GM03348 (cell line): Measurements from ENCODE around the gene ACTL10.

Experiments
- DNase-seq: peaks from one replicate; pipeline ENCODE4 v3.0.0; 2012; ENCODE audit warnings: low spot score

Gene ACTL10

GRCh38 chr20:33649201-33649681, 17.5 kb upstream of the ACTL10 start:
- DNase-seq: peak; percentile 54

DNA sequence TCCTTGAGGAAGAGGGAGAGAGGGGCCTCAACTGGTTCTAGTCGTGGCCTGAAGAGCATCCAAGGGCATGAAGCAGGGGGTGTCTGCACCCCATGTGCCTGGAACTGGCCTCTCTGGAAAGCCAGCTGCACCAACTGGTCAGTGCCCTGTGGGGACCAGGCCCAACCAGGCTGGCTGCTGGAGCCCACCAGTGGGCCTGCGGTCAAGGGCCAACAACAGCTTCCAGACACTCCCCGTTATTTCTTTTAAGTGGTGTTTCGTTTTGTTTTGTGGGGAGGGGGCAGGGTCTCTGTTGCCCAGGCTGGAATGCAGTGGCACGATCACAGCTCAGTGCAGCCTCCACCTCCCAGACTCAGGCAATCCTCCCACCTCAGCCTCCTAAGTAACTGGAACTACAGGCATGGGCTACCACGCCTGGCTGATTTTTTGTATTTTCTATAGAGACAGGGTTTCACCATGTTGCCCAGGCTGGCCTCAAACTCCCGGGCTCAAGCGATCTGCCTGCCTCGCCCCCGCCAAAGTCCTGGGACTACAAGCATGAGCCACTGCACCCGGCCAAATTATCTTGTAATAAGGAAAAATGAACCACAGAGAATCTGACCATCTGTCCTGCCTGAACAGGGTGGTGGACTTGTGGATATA, 16.5 kb upstream of the ACTL10 start:
- no peak for DNase-seq

DNA sequence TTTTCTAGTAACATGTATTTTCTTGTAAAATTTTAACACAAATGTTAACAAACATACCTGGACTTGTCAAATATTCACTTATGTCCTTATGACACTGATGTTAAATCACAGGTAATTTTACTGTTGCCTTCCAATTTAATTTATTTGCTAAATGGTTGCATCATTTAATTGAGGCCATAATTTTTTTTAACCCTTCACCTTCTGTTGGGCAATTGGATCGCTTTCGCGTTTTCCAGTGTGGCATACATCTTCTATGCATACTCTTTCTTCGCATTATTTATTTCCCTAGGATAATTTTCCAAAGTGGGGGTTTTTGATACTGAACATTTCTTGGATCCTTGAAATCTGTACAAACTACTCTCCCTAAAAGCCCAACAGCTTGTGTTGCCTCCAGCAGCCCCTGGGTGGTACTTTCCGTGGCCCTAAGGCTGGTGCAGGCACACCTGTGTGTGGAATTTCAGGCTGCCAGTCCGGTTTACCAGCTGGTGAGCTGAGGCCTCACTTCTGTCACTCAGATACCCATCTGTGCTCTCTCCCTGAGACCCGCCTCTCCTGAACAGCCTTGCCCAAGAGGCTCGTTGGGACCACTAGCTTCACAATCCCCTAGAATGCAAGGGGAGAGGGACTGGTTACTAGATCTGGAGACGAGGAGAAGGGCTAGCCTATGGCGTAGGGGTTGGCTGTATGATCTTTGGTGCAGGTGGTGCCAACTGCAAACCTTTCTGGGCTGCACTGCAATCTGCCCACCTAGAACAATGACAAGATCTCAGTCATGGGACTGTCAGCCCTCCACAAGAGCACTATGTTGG, 15.8 kb upstream of the ACTL10 start:
- DNase-seq: no peak

DNA sequence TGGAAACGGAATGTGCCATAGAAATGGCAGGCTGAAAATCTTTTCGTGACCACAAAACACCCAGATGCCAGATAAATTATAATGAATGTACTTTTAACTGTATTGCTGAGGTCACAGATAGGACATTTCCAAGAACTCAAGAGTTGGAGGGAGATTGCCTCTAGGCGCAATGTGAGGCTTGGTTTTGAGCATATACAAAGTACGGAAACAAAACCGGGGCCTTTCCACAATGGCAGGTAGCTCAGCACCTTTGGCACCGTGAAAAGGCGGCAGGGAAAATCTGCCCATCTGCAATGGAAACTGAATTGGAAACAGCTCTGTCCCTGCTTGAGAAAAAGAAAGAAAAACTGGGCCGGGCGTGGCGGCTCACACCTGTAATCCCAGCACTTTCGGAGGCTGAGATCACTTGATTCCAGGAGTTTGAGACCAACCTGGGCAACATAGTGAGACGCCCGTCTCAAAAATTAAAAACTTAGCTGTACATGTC, 15.1 kb upstream of the ACTL10 start:
- no peak for DNase-seq

- DNase-seq: peak; percentile 87
Observed at GRCh38 chr20:33653218-33653899, 13.4 kb upstream of the ACTL10 start.

DNA sequence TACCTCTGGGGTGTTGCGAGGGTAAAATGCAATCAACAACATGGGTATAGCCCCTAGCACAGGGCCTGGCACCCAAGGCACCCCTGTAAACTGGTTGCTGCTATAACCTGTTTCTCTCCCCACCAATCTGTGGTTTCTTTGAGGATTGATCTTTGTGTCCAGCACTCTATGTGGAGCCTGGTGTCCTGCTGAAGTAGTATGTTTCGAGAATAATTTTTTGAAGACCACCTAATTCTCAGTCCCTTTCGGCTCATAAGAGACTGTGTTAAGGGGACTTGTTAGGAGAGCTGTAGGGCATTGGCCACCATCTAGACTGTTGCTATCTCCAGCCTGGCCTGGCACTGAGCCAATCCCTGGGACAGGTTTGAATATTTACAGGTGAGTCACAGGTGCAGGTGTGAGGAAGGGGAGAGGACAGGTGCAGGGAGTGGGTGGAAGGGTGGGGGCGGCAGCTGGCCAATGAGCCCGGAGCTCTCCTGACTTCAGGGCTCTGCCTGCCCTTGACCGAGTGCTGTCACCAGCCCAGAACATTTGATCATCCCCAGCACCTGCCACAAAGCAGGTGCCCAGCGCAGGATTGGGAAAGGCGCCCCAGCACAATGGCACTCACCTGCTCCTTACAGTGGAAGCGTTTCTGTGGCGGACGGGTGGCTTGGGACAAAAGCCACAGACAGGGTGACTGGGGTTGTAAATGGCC, 12.7 kb upstream of the ACTL10 start:
- DNase-seq: no peak

DNA sequence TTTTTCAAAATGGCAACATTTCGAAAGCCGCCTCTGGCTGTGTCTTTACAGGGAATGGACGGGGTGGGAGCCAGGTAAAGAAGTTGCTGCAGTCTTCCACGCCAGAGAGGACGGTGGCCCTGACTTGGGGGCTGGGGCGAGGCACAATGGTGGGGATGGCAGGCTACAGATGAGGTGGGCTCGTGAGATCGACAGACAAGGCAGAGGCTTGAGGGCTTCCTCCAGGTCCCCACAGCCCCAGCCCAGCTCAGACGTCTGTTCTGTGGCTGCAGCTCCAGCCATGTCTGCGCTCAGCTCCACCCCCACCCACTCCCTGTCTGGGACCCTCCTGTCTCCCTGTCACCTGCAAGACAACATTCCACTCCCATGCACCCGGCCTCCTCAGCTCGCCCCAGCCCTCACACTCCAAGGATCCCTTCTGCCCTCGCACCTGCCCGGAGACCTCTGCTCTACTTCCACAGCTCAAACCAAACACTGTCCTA, 12.0 kb upstream of the ACTL10 start:
- no peak for DNase-seq

DNA sequence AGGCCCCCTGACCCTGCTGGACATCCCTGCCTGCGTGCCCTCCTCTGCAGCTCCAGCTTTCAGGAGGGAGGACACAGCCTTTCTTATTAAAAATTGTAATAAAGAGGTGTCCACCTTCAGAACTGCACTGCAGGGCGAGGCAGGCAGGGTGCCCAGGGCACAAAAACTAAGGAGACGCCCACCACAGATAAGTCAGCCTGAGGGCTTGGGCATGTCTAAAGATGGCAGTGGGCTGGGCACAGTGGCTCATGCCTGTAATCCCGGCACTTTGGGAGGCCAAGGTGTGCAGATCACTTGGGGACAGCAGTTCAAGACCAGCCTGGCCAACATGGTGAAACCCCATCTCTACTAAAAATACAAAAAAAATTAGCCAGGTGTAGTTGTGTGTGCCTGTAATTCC, 11.6 kb upstream of the ACTL10 start:
- no peak for DNase-seq

GRCh38 chr20:33656010-33656782, 10.5 kb upstream of the ACTL10 start:
- no peak for DNase-seq

GRCh38 chr20:33656783-33657703, 9.7 kb upstream of the ACTL10 start:
- no peak for DNase-seq

DNA sequence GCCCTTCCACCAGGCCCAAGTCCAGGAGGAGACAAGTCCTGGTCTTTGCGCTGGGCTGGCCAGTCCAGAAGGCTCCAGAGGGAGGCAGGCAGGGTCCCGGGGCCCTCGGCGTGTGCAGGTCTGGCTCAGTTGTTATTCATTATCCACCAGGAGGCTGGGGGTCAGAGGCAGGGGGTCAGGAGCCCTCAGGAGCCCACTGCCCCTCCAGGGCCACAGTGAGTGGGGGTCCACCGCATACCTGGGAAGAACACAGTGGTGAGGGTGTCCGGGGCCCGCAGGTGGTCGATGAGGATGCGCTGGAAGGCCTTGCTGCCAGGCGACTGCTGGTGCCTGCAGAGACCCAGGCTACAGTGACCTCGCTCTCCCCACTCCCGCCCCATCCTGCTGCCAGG, 9.0 kb upstream of the ACTL10 start:
- no peak for DNase-seq

DNA sequence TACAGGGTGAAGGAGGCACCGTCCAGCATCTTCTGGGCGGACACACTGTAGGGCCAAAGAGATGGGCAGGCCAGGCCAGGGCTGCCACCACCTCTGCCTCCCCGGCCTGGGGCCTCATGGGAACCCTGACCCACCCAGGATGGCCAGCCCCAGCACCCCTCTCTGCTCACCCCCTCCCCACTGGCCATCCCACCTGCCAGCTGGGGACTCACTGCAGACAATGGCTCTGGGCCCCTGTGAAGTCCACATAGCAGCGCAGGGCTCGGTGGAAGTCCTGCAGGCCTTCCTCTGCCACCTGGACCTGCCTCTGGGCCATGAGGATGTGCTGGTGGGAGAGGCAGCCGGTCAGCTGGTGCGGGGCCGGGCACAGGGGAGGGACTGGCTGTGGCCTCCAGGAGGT, 8.2 kb upstream of the ACTL10 start:
- DNase-seq: no peak

- DNase-seq: no peak
Observed at GRCh38 chr20:33658929-33659328, 7.8 kb upstream of the ACTL10 start.

GRCh38 chr20:33659341-33660034, 7.3 kb upstream of the ACTL10 start:
- DNase-seq: no peak

DNA sequence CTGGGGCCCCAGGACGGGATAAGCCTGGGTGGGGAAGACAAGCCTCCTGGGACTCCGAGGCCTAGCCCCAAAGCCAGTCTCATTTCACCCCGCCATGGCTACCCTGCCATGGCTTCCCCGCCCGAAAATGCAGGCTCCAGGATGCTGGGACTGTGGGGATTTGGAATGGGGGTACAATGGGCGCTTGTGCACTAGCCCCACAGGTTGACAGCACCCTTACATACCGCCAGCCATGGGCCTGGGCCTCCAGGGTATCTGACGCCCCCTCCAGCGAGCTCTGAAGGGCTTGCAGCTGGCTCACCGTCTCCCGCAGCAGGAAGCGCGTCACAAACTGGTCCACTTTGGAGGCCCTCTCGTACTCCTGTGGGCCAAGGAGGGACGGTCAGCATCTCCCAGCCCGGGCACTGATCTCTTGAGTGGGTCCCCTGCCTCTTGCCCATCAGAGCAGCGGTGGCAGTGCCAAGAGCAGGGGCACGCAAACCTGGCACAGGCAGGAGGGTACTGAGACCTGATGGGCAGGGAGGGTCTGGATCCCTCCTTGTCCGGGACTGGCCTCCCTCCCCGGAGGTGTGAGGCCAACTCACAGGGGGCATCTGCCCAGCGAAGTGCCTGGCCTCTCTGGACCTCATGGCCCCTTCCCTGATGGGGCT, 6.6 kb upstream of the ACTL10 start:
- DNase-seq: no peak

DNA sequence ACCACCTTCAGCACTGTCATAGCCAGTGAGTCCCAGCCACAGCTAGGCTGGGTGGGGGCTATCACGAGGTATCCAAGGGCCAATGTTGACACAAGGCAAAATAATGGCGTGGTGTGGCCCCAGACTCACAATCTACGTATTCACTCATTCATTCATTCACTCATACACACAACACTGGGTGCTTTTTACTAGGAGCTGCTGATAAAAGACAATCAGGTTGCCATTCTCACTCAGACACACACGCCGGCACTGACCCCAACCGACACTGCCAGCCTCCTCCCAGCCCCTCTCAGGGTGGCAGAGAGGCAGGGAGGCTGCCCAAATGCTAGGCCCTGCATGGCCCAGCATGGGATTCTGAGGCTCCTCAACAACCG, 6.1 kb upstream of the ACTL10 start:
- DNase-seq: no peak

GRCh38 chr20:33662172-33662571, 4.6 kb upstream of the ACTL10 start, which contains the start of gene C20orf144:
TSS of gene C20orf144 (plus strand) at chr20:33662327. CDS start at chr20:33662346, 19 bp downstream.
- no peak for DNase-seq

GRCh38 chr20:33663161-33664084, 3.3 kb upstream of the ACTL10 start:
- DNase-seq: peak; percentile 94
